ENCODE data around the gene SEC24C.
A peak's percentile ranks its signal among the peaks of the same experiment; 100 is the strongest.

The SEC24C gene

GRCh38 chr10:73814276-73814895 is 70.2 kb downstream of the SEC24C start:
- no peaks in the 10 kb centered on the region for H3K9me3 ChIP-seq (ENCODE audit: control insufficient read depth, low read length)
- no peak overlapping the region for H2AFZ ChIP-seq
- no peaks in the 10 kb centered on the region for H3K27me3 ChIP-seq (ENCODE audit: control insufficient read depth, insufficient read depth, low read length)
- no peak for TF ChIP-seq CTCF (IDR thresholded peaks at IDR 0.05)
- no peak overlapping the region for H3K4me3 ChIP-seq (ENCODE audit: low read depth, low read length)
- H3K4me2 ChIP-seq (ENCODE audit: low read length): no peak overlapping the region
- H3K79me2 ChIP-seq: no peaks in the 10 kb centered on the region
- no peak overlapping the region for H3K9ac ChIP-seq
- no peak overlapping the region for H3K27ac ChIP-seq
- peaks cover 3% of the 10 kb centered on the region for H3K4me1 ChIP-seq
- no peaks in the 10 kb centered on the region for H3K36me3 ChIP-seq (ENCODE audit: control insufficient read depth, insufficient read depth, low read length)

GRCh38 chr10:73814896-73815718 is 70.9 kb downstream of the SEC24C start:
- H3K27me3 ChIP-seq (ENCODE audit: control insufficient read depth, insufficient read depth, low read length): no peaks in the 10 kb centered on the region
- H3K27ac ChIP-seq: no peak overlapping the region
- H2AFZ ChIP-seq: no peak overlapping the region
- H3K79me2 ChIP-seq: no peaks in the 10 kb centered on the region
- H3K36me3 ChIP-seq (ENCODE audit: control insufficient read depth, insufficient read depth, low read length): no peaks in the 10 kb centered on the region
- H3K4me2 ChIP-seq (ENCODE audit: low read length): no peak overlapping the region
- H3K9ac ChIP-seq: no peak overlapping the region
- H3K4me1 ChIP-seq: no peaks in the 10 kb centered on the region
- no peaks in the 10 kb centered on the region for H3K9me3 ChIP-seq (ENCODE audit: control insufficient read depth, low read length)
- no peak for TF ChIP-seq CTCF (IDR thresholded peaks at IDR 0.05)
- no peak overlapping the region for H3K4me3 ChIP-seq (ENCODE audit: low read depth, low read length)

GRCh38 chr10:73815719-73816030 is 71.5 kb downstream of the SEC24C start:
- H3K4me1 ChIP-seq: no peaks in the 10 kb centered on the region
- no peak for TF ChIP-seq CTCF (IDR thresholded peaks at IDR 0.05)
- no peaks in the 10 kb centered on the region for H3K27me3 ChIP-seq (ENCODE audit: control insufficient read depth, insufficient read depth, low read length)
- H3K9me3 ChIP-seq (ENCODE audit: control insufficient read depth, low read length): no peaks in the 10 kb centered on the region
- H3K4me3 ChIP-seq (ENCODE audit: low read depth, low read length): no peak overlapping the region
- H3K79me2 ChIP-seq: no peaks in the 10 kb centered on the region
- no peak overlapping the region for H2AFZ ChIP-seq
- H3K36me3 ChIP-seq (ENCODE audit: control insufficient read depth, insufficient read depth, low read length): no peaks in the 10 kb centered on the region
- H3K9ac ChIP-seq: no peak overlapping the region
- no peak overlapping the region for H3K27ac ChIP-seq
- H3K4me2 ChIP-seq (ENCODE audit: low read length): peak overlapping the region; percentile 18

GRCh38 chr10:73816917-73817729 is 73.0 kb downstream of the SEC24C start:
- Histone ChIP-seq H3K36me3 (ENCODE audit: control insufficient read depth, insufficient read depth, low read length) (no peaks in the 10 kb centered on the region), H3K27me3 (ENCODE audit: control insufficient read depth, insufficient read depth, low read length) (no peaks in the 10 kb centered on the region), H3K27ac (no peak overlapping the region), H3K4me1 (no peaks in the 10 kb centered on the region), H3K9me3 (ENCODE audit: control insufficient read depth, low read length) (no peaks in the 10 kb centered on the region), H3K4me2 (ENCODE audit: low read length) (no peak overlapping the region), H3K4me3 (ENCODE audit: low read depth, low read length) (no peak overlapping the region), H2AFZ (no peak overlapping the region), H3K79me2 (no peaks in the 10 kb centered on the region), H3K9ac (no peak overlapping the region)
- no peak for TF ChIP-seq CTCF (IDR thresholded peaks at IDR 0.05)
